DMS 273 (cell line): Measurements from ENCODE around the gene POLN.

Source experiments
- DNase-seq: peaks from one replicate; lab custom pipeline; 2025; ENCODE audit not compliant: unreplicated experiment; lab: John Stamatoyannopoulos, UW

POLN gene

DNA sequence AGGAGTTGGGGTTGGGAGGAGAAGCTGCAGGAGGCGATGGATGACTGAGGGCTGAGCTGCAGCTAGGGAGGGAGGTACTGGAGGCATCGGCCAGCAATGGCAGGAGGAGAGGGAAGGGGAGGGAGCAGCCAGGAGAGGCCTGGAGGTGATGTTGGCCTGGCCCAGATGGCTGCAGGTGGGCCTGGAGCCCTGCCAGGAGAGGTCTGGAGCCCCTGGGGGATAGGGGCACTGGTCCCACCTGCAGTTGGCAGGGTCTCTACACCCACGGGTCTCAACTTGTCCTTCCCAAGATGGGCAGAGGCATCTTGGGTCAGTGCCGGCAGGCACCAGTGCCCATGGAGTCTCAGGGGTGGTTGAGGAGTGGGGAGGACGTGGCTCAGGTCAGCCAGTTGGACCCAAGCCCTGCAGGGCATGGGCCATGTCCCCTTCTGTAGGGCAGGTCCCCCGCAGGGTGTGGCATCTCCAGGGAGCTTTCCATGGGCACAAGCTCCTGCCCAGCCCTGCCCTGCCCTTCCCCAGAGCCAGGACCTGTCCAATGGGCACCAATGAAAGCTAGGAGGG is 22.6 kb upstream of the POLN start:
- no peak for DNase-seq

DNA sequence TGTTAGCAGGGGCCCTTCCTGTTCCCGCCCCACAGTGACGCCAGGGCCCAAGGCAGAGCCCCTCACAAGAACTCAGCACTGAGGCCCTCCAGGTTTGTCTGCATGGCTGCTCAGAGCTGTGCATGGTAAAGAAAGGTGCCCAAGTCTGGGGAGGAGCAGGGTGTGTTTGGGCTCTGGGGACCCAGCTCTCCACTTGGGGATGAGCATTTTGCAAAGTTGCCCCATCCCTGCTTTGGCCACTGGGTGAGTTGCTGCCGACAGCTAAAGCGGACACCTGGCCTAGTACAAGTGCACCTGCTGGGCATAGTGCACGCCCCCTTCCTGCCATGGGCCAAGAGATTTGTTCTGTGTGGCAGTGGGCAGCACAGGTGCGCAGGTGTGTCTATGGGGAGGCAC is 22.0 kb upstream of the POLN start:
- no peak for DNase-seq

- DNase-seq = no peak
These were observed 21.0 kb upstream of the POLN start for GRCh38 chr4:2262944-2263250.

GRCh38 chr4:2262145-2262943 is 20.4 kb upstream of the POLN start:
- peak; percentile 99 for DNase-seq

DNA sequence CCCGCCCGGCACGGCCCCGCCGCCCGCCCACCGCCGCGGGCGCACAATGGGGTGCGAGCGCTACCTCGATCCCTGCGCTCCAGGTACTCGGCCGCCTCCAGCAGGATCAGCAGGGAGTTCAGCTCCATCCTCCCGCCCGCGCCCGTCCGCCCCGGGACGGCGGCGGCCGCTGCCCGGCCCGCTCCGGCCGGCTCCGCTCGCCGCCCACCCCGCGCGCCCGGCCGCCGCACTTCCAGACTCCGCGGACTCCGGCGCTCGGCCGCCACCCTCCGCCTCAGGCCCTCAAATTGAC is 19.9 kb upstream of the POLN start, which contains the start of gene MXD4:
Gene MXD4, minus strand, starts transcription at position 257 of the 292 bp plus-strand sequence. Its CDS starts 129 bp downstream, at position 128.
- no peak for DNase-seq

GRCh38 chr4:2261110-2261852 is 19.4 kb upstream of the POLN start:
- DNase-seq = peak; percentile 76

- no peak for DNase-seq
These were observed 18.6 kb upstream of the POLN start for GRCh38 chr4:2260344-2261109.

GRCh38 chr4:2259541-2260343 is 17.8 kb upstream of the POLN start:
- DNase-seq = no peak

- DNase-seq = no peak
These were observed 17.2 kb upstream of the POLN start for GRCh38 chr4:2259036-2259540.

- DNase-seq = no peak
These were observed 16.4 kb upstream of the POLN start for GRCh38 chr4:2258091-2259035.

- no peak for DNase-seq
These were observed 15.6 kb upstream of the POLN start for GRCh38 chr4:2257361-2258081.

DNA sequence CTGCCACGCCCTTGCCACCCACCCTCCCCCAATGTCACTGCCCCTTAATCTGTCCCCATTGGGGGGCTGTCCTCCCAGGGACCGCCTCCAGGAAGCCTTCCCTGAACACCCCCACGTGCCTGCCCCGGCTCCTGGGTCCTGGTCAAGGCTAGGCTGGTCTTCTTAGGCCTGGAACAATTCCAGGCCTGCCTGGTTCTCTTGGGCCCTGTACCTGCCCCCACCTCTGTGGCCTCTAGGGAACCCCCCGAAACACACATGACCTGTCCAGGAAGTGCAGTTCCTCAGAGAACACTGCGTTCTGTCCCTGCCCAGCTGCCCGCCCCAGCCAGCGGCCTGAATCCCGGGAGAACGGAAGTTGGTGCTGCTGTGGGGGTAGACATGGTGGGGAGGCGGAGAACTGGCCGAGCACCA is 14.9 kb upstream of the POLN start:
- DNase-seq = no peak

DNA sequence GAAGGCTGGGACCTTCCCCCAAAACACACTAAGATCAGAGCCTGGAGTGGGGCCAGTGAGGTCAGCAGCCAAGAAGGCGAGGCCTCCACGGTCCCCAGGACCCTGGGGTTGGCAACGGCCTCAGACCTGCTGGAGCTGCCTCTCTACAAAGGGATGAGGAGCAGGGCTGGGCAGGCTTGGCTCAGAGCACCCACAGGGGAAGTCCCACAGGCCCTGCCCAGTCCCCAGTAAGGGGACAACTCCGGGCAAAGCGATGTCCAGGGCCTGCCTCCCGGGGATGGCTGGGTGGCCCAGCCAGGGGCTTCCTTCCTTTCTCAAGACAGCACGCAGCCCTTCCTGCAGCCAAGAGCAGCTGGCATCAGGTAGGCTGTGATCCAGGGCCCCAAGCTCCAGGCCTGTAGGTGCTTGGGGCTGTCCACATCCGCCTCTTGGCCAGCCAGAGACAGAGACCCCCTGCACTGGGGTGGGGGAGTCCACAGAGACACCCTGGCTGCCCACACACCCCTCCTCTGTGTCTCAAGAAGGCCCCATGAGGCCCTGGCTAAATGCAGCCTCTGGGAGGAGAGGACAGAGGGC is 14.3 kb upstream of the POLN start:
- no peak for DNase-seq

- DNase-seq = no peak
These were observed 13.7 kb upstream of the POLN start for GRCh38 chr4:2255501-2256155.

DNA sequence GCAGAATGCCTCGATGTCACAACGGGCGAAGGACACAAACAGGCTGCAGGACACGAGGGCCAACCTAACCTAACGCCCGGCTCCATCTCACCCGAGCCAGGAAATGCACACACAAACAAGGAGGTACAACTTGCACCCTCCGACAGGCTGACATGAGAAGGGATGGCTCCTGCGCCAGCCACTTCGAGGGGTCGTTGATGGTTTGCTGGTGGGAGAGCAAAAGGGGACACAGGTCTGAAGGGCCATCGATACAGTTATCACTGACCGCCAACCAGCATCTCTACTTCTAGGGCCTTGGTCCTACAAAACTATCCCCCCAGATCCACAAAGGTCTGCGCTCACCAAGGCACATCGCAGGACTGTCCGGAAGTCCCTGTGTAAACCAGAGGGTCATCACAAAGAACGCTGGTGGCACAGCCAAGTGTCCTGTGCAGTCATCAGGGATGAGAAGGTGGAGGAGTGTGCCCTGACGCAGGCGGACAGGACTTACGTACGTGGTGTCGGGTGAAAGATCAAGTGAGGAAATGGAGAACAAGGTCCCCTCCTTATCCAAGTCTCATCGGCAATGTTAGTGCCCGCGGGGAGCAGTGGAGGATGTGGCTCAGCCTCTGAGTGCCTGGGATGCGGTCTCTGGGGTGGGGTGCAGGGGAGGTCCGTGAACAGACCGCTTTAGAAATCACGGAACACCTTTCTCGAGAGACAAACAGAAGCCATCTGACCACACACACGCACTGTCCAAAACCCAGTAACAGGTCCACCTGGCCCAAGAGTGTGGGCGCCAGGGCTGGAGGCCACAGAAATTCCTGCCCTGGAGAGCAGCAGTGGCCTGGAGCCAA is 13.0 kb upstream of the POLN start:
- DNase-seq = no peak

- DNase-seq = no peak
These were observed 11.5 kb upstream of the POLN start for GRCh38 chr4:2253160-2254084.
